NT2/D1 (cell line): Measurements from ENCODE around the gene VWC2L.

Experiments
- SUZ12 ChIP-seq: IDR thresholded peaks from 2 replicates; pipeline ENCODE4 v1.6.1; 2011; ENCODE audit not compliant: insufficient read length, insufficient read depth; ENCODE audit errors: extremely low read depth
- YY1 ChIP-seq: IDR thresholded peaks from 2 replicates; pipeline ENCODE4 v1.6.1; 2011; ENCODE audit not compliant: insufficient read length, insufficient read depth
- ZNF274 ChIP-seq: IDR thresholded peaks from 2 replicates; pipeline ENCODE4 v1.6.1; 2011; ENCODE audit warnings: mild to moderate bottlenecking, low read depth, low read length

GRCh38 chr2:214542866-214543265, 132.0 kb downstream of the VWC2L start:
- TF ChIP-seq SUZ12 (no peak), ZNF274 (no peak), YY1 (no peak)
